ENCODE data around the gene ROBO1. TPM values are rescaled to one million over a fixed set of nuclear protein-coding genes. Genes with fewer than 3 reads are reported as not detected.

ROBO1 gene
- total RNA-seq, 1 donor from 2014 or later: 182 TPM

- Mint-ChIP-seq H3K9me3 (no peaks in the 10 kb centered on the region), H3K27ac (no peak overlapping the region), H3K4me3 (no peak overlapping the region), H3K27me3 (no peaks in the 10 kb centered on the region), H3K4me1 (ENCODE audit: unreplicated experiment) (no peaks in the 10 kb centered on the region), H3K36me3 (no peaks in the 10 kb centered on the region)
- DNase-seq (ENCODE audit: extremely low spot score, unreplicated experiment): no peak
- no peak for TF ChIP-seq CTCF (conservative IDR thresholded peaks at IDR 0.05)
Measured at GRCh38 chr3:79461129-79461792, 306.5 kb downstream of the ROBO1 start.

- no peak for DNase-seq (ENCODE audit: extremely low spot score, unreplicated experiment)
- no peaks in the 10 kb centered on the region for H3K9me3 Mint-ChIP-seq
- no peak overlapping the region for H3K27ac Mint-ChIP-seq
- H3K27me3 Mint-ChIP-seq: no peaks in the 10 kb centered on the region
- H3K4me3 Mint-ChIP-seq: no peak overlapping the region
- no peaks in the 10 kb centered on the region for H3K36me3 Mint-ChIP-seq
- TF ChIP-seq CTCF (conservative IDR thresholded peaks at IDR 0.05): no peak
- no peaks in the 10 kb centered on the region for H3K4me1 Mint-ChIP-seq (ENCODE audit: unreplicated experiment)
Measured at GRCh38 chr3:79453600-79453999, 314.2 kb downstream of the ROBO1 start.

- H3K36me3 Mint-ChIP-seq: no peaks in the 10 kb centered on the region
- no peaks in the 10 kb centered on the region for H3K27me3 Mint-ChIP-seq
Measured at GRCh38 chr3:79436387-79436786, 331.4 kb downstream of the ROBO1 start.

GRCh38 chr3:79427081-79427480 lies 340.7 kb downstream of the ROBO1 start:
- Mint-ChIP-seq H3K27me3 (no peaks in the 10 kb centered on the region), H3K36me3 (no peaks in the 10 kb centered on the region), H3K4me1 (ENCODE audit: unreplicated experiment) (no peaks in the 10 kb centered on the region), H3K9me3 (no peaks in the 10 kb centered on the region), H3K27ac (no peak overlapping the region), H3K4me3 (no peak overlapping the region)
- TF ChIP-seq CTCF (conservative IDR thresholded peaks at IDR 0.05): no peak
- no peak for DNase-seq (ENCODE audit: extremely low spot score, unreplicated experiment)

More at GRCh38 chr3:79436387-79436786, 331.4 kb downstream of the ROBO1 start:
- no peak for TF ChIP-seq CTCF (conservative IDR thresholded peaks at IDR 0.05)
- Mint-ChIP-seq H3K4me1 (ENCODE audit: unreplicated experiment) (no peaks in the 10 kb centered on the region), H3K9me3 (no peaks in the 10 kb centered on the region), H3K4me3 (no peak overlapping the region), H3K27ac (no peak overlapping the region)
- DNase-seq (ENCODE audit: extremely low spot score, unreplicated experiment): no peak

GRCh38 chr3:79424811-79425210 lies 343.0 kb downstream of the ROBO1 start:
- no peak for TF ChIP-seq CTCF (conservative IDR thresholded peaks at IDR 0.05)
- Mint-ChIP-seq H3K36me3 (no peaks in the 10 kb centered on the region), H3K4me1 (ENCODE audit: unreplicated experiment) (no peaks in the 10 kb centered on the region), H3K27ac (no peak overlapping the region), H3K4me3 (no peak overlapping the region), H3K9me3 (no peaks in the 10 kb centered on the region), H3K27me3 (no peaks in the 10 kb centered on the region)
- no peak for DNase-seq (ENCODE audit: extremely low spot score, unreplicated experiment)
